GM12872 (cell line): ENCODE data around the gene COG2.

Experiments used
- CTCF ChIP-seq: IDR thresholded peaks from 3 replicates; pipeline ENCODE4 v1.5.1; 2011; ENCODE audit warnings: low read depth, mild to moderate bottlenecking, low read length, moderate library complexity; ENCODE audit not compliant: insufficient read depth

COG2 gene

DNA sequence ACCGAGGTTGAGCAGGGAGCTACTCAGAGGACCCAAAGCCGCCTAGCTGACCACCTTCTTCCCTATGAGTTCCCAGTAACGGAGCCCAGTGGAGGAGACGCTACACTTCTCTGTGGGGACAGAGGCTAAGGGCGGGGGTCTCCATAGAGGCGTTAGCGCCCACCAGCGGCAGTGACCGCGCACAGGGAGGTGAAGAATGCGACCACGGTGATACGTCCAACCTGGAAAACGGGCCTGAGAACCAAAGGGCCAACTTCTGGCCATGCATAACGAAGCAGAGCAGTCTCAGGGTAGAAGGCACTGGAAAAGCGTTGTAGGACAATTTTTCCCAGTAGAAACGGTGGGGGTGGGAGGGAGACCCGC is 400 bp upstream of the COG2 start:
- no peak for TF ChIP-seq CTCF

GRCh38 chr1:230643908-230644307 is 1.6 kb downstream of the COG2 start:
- TF ChIP-seq CTCF = no peak

GRCh38 chr1:230646710-230647302 is 4.5 kb downstream of the COG2 start:
- TF ChIP-seq CTCF = no peak

- TF ChIP-seq CTCF = no peak
Observed at GRCh38 chr1:230647321-230647720, 5.0 kb downstream of the COG2 start.

DNA sequence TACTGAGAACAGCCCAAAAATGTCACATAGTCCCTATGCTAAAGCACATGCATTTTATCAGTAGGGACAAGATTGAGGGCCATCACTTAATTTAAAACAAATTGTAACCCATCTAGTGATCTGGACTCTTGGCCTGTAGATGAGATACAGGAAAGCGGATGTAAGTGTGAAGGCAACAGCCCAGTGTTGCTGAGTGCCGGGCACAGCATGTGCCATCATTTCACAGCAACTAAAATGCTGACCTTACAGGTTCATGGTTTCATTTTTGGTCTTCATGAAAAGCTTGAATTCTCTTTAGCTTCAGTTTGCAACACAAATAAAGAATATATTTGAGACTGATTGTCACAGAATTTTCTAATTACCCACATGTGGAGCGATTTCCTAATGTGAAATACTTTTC is 5.8 kb downstream of the COG2 start:
- TF ChIP-seq CTCF = no peak

GRCh38 chr1:230650300-230650699 is 8.0 kb downstream of the COG2 start:
- TF ChIP-seq CTCF = no peak

GRCh38 chr1:230651235-230651634 is 9.0 kb downstream of the COG2 start:
- no peak for TF ChIP-seq CTCF
